ENCODE measurements around the gene TCL1B. TPM values are rescaled to one million over a fixed set of nuclear protein-coding genes. Genes with fewer than 3 reads are reported as not detected.
"Not testable (repeated sequence)": the region's sequence is repeated elsewhere in the genome, so short reads cannot be mapped to it uniquely, and the experiment has no call there.

Gene TCL1B
- total RNA-seq, 4 donors from 2014 or later = not detected

GRCh38 chr14:95713596-95714371 lies 27.6 kb downstream of the TCL1B start, which contains the start of gene TCL1A:
TCL1A (minus strand) TSS chr14:95714125; CDS start chr14:95714066, 59 bp downstream.
- TF ChIP-seq EP300 (IDR thresholded peaks at IDR 0.05) (no peak), POLR2A (IDR thresholded peaks at IDR 0.05; ENCODE audit: low read depth) (no peak), POLR2AphosphoS5 (IDR thresholded peaks at IDR 0.05) (no peak)
- TF ChIP-seq, protein P1, sequence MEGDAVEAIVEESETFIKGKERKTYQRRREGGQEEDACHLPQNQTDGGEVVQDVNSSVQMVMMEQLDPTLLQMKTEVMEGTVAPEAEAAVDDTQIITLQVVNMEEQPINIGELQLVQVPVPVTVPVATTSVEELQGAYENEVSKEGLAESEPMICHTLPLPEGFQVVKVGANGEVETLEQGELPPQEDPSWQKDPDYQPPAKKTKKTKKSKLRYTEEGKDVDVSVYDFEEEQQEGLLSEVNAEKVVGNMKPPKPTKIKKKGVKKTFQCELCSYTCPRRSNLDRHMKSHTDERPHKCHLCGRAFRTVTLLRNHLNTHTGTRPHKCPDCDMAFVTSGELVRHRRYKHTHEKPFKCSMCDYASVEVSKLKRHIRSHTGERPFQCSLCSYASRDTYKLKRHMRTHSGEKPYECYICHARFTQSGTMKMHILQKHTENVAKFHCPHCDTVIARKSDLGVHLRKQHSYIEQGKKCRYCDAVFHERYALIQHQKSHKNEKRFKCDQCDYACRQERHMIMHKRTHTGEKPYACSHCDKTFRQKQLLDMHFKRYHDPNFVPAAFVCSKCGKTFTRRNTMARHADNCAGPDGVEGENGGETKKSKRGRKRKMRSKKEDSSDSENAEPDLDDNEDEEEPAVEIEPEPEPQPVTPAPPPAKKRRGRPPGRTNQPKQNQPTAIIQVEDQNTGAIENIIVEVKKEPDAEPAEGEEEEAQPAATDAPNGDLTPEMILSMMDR (IDR thresholded peaks at IDR 0.05) = no peak
- intact Hi-C loops (cut with DNase I) = no loop called here
- H3K27me3 ChIP-seq = peaks cover 0 to 36% (median 4%) of the 10 kb centered on the region in 4 donors
- 59% methylated on average over 22 of the region's 47 CpGs for WGBS
- no peak for DNase-seq (ENCODE audit: extremely low spot score)
- no peak within 1 kb of the TSS for H3K4me3 ChIP-seq
- H3K9me3 ChIP-seq = no peaks in the 10 kb centered on the region
- H3K36me3 ChIP-seq = no peaks in the 10 kb centered on the region
- H3K4me1 ChIP-seq = no peaks in the 10 kb centered on the region
- no peak within 1 kb of the TSS for H3K27ac ChIP-seq (replicated peaks in 1 of 4)

DNA sequence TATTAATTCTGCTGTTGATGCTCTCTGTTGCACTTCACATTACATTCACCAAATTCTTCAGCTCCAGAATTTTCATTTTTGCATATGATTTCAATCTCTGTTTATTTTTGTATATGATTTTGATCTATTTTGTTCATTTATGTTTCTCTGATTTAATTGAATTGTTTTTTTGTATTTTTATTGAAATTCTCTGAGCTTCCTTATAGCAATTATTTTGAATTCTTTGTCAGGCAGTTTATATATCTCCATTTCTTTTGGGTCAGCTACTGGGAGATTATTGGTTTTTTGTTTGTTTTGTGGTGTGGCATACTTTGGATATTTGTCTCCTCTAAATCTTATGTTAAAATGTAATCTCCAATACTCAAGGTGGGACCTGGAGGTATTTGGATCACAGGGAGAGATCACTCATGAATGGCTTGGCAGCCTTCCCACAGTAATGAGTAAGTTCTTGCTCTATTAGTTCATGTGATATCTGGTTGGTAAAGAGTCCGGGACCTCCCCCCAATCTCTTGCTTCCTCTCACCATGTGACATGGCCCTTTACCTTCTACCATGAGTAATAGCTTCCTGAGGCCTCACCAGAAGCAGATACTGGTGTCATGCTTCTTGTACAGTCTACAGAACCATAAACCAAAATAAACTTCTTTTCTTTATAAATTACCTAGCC lies 36.4 kb downstream of the TCL1B start:
- WGBS = 93% methylated on average over 1 of the region's 1 CpG
- H3K27ac ChIP-seq (replicated peaks in 1 of 4) = no peak overlapping the region
- peak; percentile 74 for DNase-seq (ENCODE audit: extremely low spot score)
- peaks cover 0 to 33% (median 23%) of the 10 kb centered on the region in 4 donors for H3K9me3 ChIP-seq
- no peaks in the 10 kb centered on the region for H3K36me3 ChIP-seq
- peaks cover 0 to 18% (median 0%) of the 10 kb centered on the region in 4 donors for H3K27me3 ChIP-seq
- H3K4me3 ChIP-seq = no peak overlapping the region
- H3K4me1 ChIP-seq = no peaks in the 10 kb centered on the region
- intact Hi-C loops (cut with DNase I) = no loop called here
- TF ChIP-seq POLR2A (IDR thresholded peaks at IDR 0.05; ENCODE audit: low read depth) (no peak), POLR2AphosphoS5 (IDR thresholded peaks at IDR 0.05) (no peak), EP300 (IDR thresholded peaks at IDR 0.05) (no peak)
- TF ChIP-seq, protein P1 (IDR thresholded peaks at IDR 0.05) = no peak

GRCh38 chr14:95725685-95726336 lies 39.6 kb downstream of the TCL1B start:
- no peaks in the 10 kb centered on the region for H3K4me1 ChIP-seq
- intact Hi-C loops (cut with DNase I) = no loop called here
- no peak overlapping the region for H3K4me3 ChIP-seq
- TF ChIP-seq EP300 (IDR thresholded peaks at IDR 0.05) (no peak), POLR2AphosphoS5 (IDR thresholded peaks at IDR 0.05) (no peak), POLR2A (IDR thresholded peaks at IDR 0.05; ENCODE audit: low read depth) (no peak)
- TF ChIP-seq, protein P1 (IDR thresholded peaks at IDR 0.05) = no peak
- 86% methylated on average over 4 of the region's 5 CpGs for WGBS
- H3K27me3 ChIP-seq = peaks cover 0 to 22% (median 0%) of the 10 kb centered on the region in 4 donors
- H3K27ac ChIP-seq (replicated peaks in 1 of 4) = no peak overlapping the region
- DNase-seq (ENCODE audit: extremely low spot score) = peak; percentile 74
- H3K9me3 ChIP-seq = peaks cover 0 to 33% (median 23%) of the 10 kb centered on the region in 4 donors
- H3K36me3 ChIP-seq = no peaks in the 10 kb centered on the region

DNA sequence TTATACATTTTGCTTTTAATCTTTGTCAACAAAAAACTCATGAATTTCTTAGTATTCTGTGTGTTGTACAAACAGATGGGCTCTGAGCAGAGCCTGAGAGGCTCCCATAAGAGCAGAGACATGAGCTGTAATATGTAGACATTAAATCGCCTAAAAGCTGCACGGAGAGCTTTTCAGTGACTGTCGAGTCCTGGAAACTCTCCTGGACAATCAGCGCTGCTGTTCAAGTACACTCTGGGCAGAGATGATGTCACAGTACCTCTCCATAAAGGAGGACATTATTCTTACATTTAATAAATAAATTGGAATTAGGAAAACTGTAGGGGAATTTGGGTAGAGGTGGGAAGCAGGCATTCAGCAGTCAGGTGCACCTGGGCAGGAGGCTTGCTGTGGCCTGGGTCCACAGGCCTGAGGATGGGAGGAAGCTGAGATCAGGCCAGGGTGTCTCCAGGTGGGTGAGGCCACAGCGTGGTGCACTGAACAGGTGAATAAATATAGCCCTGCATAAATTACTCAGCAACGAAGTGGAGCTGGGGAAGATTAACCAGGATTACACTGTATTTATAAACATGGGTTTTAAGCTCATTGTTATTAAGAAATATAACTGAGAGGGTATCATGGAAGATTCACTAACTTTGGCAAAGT lies 41.0 kb downstream of the TCL1B start:
- Histone ChIP-seq H3K36me3 (no peaks in the 10 kb centered on the region), H3K27me3 (peaks cover 0 to 27% (median 0%) of the 10 kb centered on the region in 4 donors), H3K27ac (replicated peaks in 1 of 4) (no peak overlapping the region), H3K4me3 (no peak overlapping the region), H3K4me1 (no peaks in the 10 kb centered on the region), H3K9me3 (peaks cover 0 to 23% (median 14%) of the 10 kb centered on the region in 4 donors)
- TF ChIP-seq POLR2AphosphoS5 (IDR thresholded peaks at IDR 0.05) (no peak), POLR2A (IDR thresholded peaks at IDR 0.05; ENCODE audit: low read depth) (no peak), EP300 (IDR thresholded peaks at IDR 0.05) (no peak)
- TF ChIP-seq, protein P1 (IDR thresholded peaks at IDR 0.05) = no peak
- WGBS = 79% methylated on average over 6 of the region's 6 CpGs
- peak; percentile 45 for DNase-seq (ENCODE audit: extremely low spot score)
- intact Hi-C loops (cut with DNase I) = no loop called here

DNA sequence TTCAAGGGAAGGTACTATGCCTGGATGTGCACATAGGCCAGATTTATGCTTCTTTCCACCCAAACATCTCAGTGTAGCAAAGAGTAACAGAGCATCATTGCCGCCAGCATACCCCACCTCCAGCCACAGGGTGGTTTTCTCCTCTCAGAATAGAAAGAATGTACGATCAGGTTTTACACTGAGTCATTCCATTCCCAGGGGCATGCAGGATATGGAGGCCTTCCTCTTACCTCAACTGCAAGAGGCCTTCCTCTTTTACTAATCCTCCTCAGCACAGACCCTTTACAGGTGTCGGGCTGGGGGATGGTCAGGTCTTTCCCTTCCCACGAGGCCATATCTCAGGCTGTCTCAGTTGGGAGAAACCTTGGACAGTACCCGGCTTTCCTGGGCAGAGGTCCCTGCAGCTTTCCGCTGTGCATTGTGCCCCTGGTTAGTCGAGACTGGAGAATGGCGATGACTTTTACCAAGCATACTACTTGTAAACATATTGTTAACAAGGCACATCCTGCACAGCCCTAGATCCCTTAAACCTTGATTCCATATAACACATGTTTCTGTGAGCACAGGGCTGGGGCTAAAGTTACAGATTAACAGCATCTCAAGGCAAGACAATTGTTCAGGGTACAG lies 43.3 kb downstream of the TCL1B start:
- H3K4me1 ChIP-seq; H3K36me3 ChIP-seq; H3K9me3 ChIP-seq; intact Hi-C loops (cut with DNase I); H3K27ac ChIP-seq (replicated peaks in 1 of 4); H3K4me3 ChIP-seq: not testable (repeated sequence)
- peak; percentile 53 for DNase-seq (ENCODE audit: extremely low spot score)
- peaks cover 0 to 35% (median 0%) of the 10 kb centered on the region in 4 donors for H3K27me3 ChIP-seq
- WGBS = 81% methylated on average over 5 of the region's 8 CpGs
